Activated CD4-positive, alpha-beta T cell treated with anti-CD3 and anti-CD28 coated beads, Interleukin-2, amount 10 ng/mL, durations not matched to agents 7 days and 5 days (primary cell): ENCODE results near the gene PRAME. TPM values are rescaled to one million over a fixed set of nuclear protein-coding genes. Genes with fewer than 3 reads are reported as not detected.

Experiments used
- CTCF ChIA-PET: fragments of 350-600 bp; sonication (Branson Sonifier 250); formaldehyde crosslinking; loops from one replicate; lab custom pipeline; 2021; ENCODE audit warnings: antibody characterized with exemption; lab: Charles Lee
- POLR2A ChIA-PET: fragments of 350-600 bp; sonication (Branson Sonifier 250); formaldehyde crosslinking; loops from one replicate; lab custom pipeline; 2021; ENCODE audit warnings: antibody characterized with exemption; lab: Charles Lee
- DNase-seq: peaks from one replicate; pipeline ENCODE4 v3.0.0-alpha.2; 2020
- H3K27ac Mint-ChIP-seq: one replicate; pipeline ENCODE4 v1.8.0; 2021; ENCODE audit warnings: mild to moderate bottlenecking, moderate library complexity, mixed read lengths
- H3K27me3 Mint-ChIP-seq: one replicate; pipeline ENCODE4 v1.8.0; 2021; ENCODE audit warnings: mixed read lengths
- H3K36me3 Mint-ChIP-seq: one replicate; pipeline ENCODE4 v1.8.0; 2021; ENCODE audit warnings: low read depth, mixed read lengths
- H3K4me1 Mint-ChIP-seq: one replicate; pipeline ENCODE4 v1.8.0; 2021; ENCODE audit warnings: mixed read lengths
- H3K4me3 Mint-ChIP-seq: one replicate; pipeline ENCODE4 v1.8.0; 2021; ENCODE audit warnings: mild to moderate bottlenecking, moderate library complexity, mixed read lengths
- H3K9me3 Mint-ChIP-seq: one replicate; pipeline ENCODE4 v1.8.0; 2021; ENCODE audit warnings: mixed read lengths
- total RNA-seq, 2 experiments: library from RNA; stranded (reverse); gene quantifications; one replicate each; pipeline ENCODE4 v1.2.3, GENCODE V29; 2021

PRAME gene
- total RNA-seq, 2 experiments from 2014 or later = not detected

DNA sequence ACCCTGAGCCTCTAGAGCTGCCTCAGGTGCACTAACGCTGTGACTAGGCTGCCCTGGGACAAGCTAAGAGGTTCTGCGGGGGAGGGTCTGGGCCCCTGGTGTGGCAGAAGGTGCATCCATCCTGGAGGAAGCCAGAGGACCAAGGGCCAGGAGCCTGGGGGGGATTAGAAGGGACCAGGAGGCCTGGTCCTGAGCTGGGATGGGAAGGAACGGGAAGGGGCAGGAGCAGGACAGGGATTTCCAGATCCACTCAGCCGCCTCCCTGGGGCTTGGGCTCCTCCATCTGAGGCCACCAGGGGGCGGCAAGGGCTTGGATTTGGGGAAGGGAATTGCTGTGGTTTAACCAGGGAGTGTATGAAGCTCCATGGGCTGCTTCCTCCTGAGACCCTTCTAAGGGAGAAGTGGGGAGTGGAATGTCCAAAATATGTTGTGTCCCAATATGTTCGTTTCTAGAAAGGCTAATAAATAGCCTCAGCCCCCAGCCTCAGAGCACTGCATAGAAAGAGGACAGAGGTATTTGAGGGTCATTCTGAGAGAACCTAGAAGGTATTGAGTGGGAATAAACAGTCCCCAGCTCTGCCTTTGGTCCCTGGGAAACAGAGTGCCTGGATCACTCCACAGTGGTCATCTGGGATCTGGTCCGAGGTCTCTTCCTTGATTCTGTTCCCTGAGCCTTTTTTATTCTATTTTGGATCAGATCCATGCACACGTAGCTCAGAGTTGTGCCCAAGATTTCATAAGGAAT, 17.4 kb upstream of the PRAME start:
- ChIA-PET POLR2A (interaction anchor here (0.6 kb wide), 1 partner anchor 678 kb away, joined by 3 read pairs; no protein-coding TSS in a partner anchor), CTCF (interaction anchor here (0.7 to 1.5 kb wide), 2 partner anchors 10 to 154 kb away, joined by 3 to 4 read pairs; no protein-coding TSS in a partner anchor)
- H3K36me3 Mint-ChIP-seq = no peaks in the 10 kb centered on the region
- peaks cover 15% of the 10 kb centered on the region for H3K27me3 Mint-ChIP-seq
- H3K4me1 Mint-ChIP-seq = no peaks in the 10 kb centered on the region
- H3K27ac Mint-ChIP-seq = no peak overlapping the region
- H3K9me3 Mint-ChIP-seq = no peaks in the 10 kb centered on the region
- H3K4me3 Mint-ChIP-seq = no peak overlapping the region
- peak; percentile 20 for DNase-seq

GRCh38 chr22:22574361-22574760, 15.3 kb upstream of the PRAME start:
- H3K4me3 Mint-ChIP-seq = no peak overlapping the region
- peaks cover 20% of the 10 kb centered on the region for H3K27me3 Mint-ChIP-seq
- DNase-seq = no peak
- CTCF ChIA-PET = no interaction called here
- H3K27ac Mint-ChIP-seq = no peak overlapping the region
- H3K4me1 Mint-ChIP-seq = no peaks in the 10 kb centered on the region
- POLR2A ChIA-PET = no interaction called here
- no peaks in the 10 kb centered on the region for H3K9me3 Mint-ChIP-seq
- H3K36me3 Mint-ChIP-seq = no peaks in the 10 kb centered on the region

- H3K4me3 Mint-ChIP-seq = no peak overlapping the region
- ChIA-PET POLR2A (no interaction called here), CTCF (no interaction called here)
- no peaks in the 10 kb centered on the region for H3K9me3 Mint-ChIP-seq
- H3K4me1 Mint-ChIP-seq = no peaks in the 10 kb centered on the region
- H3K36me3 Mint-ChIP-seq = no peaks in the 10 kb centered on the region
- peaks cover 27% of the 10 kb centered on the region for H3K27me3 Mint-ChIP-seq
- DNase-seq = no peak
- H3K27ac Mint-ChIP-seq = no peak overlapping the region
Measured at GRCh38 chr22:22573047-22573889, 14.2 kb upstream of the PRAME start.

DNA sequence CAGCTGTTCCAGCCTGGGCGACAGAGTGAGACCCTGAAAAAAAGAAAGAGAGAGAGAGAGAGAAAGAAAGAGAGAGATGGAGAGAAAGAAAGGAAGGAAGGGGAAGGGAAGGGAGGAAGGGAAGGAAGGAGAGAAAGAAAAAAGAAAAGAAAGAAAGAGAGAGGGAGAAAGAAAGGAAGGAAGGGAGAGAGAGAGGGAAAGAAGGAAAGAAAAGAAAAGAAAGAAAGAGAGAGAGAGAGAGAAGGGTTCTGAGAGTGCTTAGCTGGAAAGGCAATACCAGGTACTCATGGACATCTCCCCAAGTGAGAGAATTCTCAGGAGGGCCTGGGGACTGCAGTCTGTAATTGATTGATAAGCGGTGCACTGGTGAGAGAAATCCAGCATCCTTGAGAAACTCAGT, 12.8 kb upstream of the PRAME start:
- peaks cover 31% of the 10 kb centered on the region for H3K27me3 Mint-ChIP-seq
- H3K4me1 Mint-ChIP-seq = no peaks in the 10 kb centered on the region
- H3K27ac Mint-ChIP-seq = no peak overlapping the region
- H3K9me3 Mint-ChIP-seq = no peaks in the 10 kb centered on the region
- ChIA-PET POLR2A (no interaction called here), CTCF (no interaction called here)
- H3K36me3 Mint-ChIP-seq = no peaks in the 10 kb centered on the region
- no peak overlapping the region for H3K4me3 Mint-ChIP-seq
- no peak for DNase-seq

DNA sequence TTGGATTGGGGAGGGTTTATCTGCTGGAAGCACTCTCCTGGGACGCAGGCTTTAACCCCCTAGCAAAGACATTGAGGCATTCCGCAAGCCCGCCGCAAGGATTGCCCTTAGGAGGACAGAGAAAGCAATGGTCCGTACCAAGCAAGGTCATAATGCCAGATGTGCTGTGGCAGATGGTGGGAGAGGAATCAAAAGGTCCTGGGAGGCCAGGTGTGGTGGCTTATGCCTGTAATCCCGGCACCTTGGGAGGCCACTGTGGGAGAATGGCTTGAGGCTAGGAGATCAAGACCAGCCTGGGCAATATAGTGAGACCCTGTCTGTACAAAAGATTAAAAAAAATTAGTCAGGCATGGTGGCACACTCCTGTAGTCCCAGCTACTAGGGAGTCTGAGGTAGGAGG, 12.4 kb upstream of the PRAME start:
- CTCF ChIA-PET = no interaction called here

GRCh38 chr22:22569218-22569617, 10.2 kb upstream of the PRAME start:
- CTCF ChIA-PET = no interaction called here
- peaks cover 32% of the 10 kb centered on the region for H3K27me3 Mint-ChIP-seq

More for the DNA sequence above, 12.4 kb upstream of the PRAME start:
- Mint-ChIP-seq H3K36me3 (no peaks in the 10 kb centered on the region), H3K4me1 (no peaks in the 10 kb centered on the region), H3K9me3 (no peaks in the 10 kb centered on the region), H3K27ac (no peak overlapping the region), H3K27me3 (peaks cover 35% of the 10 kb centered on the region), H3K4me3 (no peak overlapping the region)
- POLR2A ChIA-PET = no interaction called here
- DNase-seq = no peak

DNA sequence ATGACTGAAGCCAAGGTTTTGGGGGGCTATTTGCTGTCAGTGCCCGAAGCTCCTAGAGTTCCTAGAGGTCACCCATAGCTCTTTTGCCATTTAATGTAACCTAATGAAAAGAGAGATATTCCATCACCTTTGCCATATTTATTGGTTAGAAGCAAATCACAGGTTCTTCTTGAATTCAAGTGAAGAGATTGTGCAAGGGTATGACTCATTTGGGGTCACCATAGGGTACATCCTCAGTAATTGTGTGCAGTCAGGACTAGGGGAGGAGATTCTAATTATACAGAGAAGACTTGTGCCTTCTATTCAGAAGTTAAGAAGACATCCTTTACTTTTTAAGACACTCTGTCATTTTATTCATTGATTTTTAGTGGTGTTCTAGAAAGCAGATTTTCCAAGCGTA, 6.9 kb upstream of the PRAME start:
- Mint-ChIP-seq H3K27me3 (peaks cover 25% of the 10 kb centered on the region), H3K4me1 (no peaks in the 10 kb centered on the region), H3K36me3 (no peaks in the 10 kb centered on the region), H3K27ac (no peak overlapping the region), H3K9me3 (no peaks in the 10 kb centered on the region), H3K4me3 (no peak overlapping the region)
- POLR2A ChIA-PET = no interaction called here
- DNase-seq = no peak
- CTCF ChIA-PET = interaction anchor here (0.9 kb wide), 1 partner anchor 11 kb away, joined by 3 read pairs; no protein-coding TSS in a partner anchor

More at GRCh38 chr22:22569218-22569617, 10.2 kb upstream of the PRAME start:
- DNase-seq = no peak
- no peak overlapping the region for H3K4me3 Mint-ChIP-seq
- no peaks in the 10 kb centered on the region for H3K36me3 Mint-ChIP-seq
- H3K9me3 Mint-ChIP-seq = no peaks in the 10 kb centered on the region
- H3K4me1 Mint-ChIP-seq = no peaks in the 10 kb centered on the region
- no peak overlapping the region for H3K27ac Mint-ChIP-seq
- POLR2A ChIA-PET = no interaction called here

DNA sequence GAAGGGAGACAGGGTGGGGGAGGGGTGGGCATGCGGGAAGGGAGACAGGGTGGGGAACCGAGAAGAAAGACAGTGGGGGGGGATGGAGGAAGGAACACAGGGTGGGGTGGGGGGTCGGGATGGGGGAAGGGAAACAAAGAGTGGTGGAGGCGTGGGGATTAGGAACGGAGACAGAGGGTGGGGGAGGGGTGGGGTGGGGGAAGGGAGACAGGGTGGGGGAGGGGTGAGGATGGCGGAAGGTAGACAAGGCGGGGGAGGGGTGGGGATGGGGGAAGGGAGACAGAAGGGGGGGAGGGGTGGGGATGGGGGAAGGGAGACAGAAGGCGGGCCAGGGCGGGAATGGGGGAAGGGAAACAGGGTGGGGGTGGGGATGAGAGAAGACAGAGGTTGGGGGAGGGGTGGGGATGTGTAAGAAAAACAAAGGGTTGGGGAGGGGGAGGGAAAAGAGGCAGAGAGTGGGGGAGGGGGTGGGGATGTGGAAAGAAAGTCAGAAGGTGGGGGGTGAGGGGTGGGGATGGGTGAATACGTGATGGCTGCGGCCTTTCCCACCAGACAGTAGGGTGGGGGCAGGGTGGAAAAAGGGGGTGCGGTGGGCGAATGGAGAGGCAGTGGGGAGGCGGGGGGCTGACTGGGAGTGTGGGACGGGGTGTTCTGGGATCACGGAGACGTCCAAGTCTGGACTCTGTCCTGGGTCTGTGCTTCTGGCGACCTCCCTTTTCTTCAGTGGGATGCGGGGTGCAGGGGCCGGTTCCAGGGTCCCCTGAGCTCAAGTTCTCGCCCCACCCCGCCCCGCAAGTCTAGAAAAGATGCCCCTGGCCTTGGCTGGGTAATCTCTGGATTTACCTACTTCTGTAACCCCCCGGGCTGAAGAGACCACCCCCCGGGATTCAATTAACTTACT, 744 bp downstream of the PRAME start:
- no peaks in the 10 kb centered on the region for H3K27me3 Mint-ChIP-seq
- POLR2A ChIA-PET = no interaction called here
- no peaks in the 10 kb centered on the region for H3K9me3 Mint-ChIP-seq
- no peak overlapping the region for H3K27ac Mint-ChIP-seq
- DNase-seq = no peak
- H3K4me1 Mint-ChIP-seq = peaks cover 4% of the 10 kb centered on the region
- CTCF ChIA-PET = interaction anchor here (1.0 to 1.4 kb wide), 4 partner anchors 9 to 84 kb away, joined by 3 to 5 read pairs (median 4); no protein-coding TSS in a partner anchor
- H3K4me3 Mint-ChIP-seq = no peak overlapping the region
- no peaks in the 10 kb centered on the region for H3K36me3 Mint-ChIP-seq

DNA sequence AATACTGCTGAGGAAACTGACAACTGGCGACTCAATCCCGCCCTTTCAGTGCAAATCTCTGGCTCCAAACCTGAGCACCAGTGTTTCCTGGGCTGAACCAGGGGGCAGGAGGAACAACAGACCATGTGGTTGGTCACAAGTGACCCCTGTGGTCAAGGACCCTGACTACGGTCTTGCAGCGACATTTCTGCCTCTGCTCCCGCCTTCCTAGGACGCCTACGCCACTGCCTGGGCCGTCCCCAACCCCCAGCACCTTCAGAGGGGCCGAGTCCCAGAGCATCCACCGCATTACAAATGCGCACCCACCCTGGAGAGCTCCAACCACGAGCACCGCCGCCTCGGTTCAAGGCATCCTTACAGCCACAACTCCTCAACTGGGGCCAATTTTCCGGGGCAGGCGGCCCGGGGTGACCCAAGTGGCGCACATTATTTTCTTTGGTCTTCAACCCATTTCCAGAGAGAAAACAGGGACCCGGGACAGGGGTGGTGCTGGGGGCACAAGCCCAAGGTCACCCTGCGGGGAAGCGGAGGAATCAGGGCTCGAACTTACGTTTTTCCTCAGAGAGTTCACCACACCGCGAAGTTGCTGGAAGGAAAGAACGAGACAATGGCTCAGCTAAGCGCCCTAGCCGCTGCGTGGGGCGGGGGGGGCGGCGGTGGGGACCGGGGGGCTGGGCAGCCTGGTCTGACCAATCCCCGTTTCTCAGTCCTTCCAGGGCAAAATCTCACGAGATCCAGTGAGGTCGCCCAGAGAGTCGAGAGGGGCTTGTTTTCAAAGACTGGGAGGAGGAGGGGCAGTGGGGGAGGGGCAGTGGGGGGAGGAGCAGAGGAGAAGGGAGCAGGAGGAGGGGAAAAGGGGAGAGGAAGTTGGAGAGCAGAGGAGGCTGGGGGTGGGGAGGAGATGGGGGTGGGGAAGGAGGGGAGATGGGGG, 1.8 kb downstream of the PRAME start:
- no peak overlapping the region for H3K27ac Mint-ChIP-seq
- H3K9me3 Mint-ChIP-seq = no peaks in the 10 kb centered on the region
- ChIA-PET POLR2A (no interaction called here), CTCF (no interaction called here)
- DNase-seq = no peak
- H3K4me1 Mint-ChIP-seq = peaks cover 4% of the 10 kb centered on the region
- H3K4me3 Mint-ChIP-seq = no peak overlapping the region
- no peaks in the 10 kb centered on the region for H3K27me3 Mint-ChIP-seq
- no peaks in the 10 kb centered on the region for H3K36me3 Mint-ChIP-seq

GRCh38 chr22:22556578-22556977, 2.5 kb downstream of the PRAME start:
- DNase-seq = no peak
- ChIA-PET CTCF (no interaction called here), POLR2A (no interaction called here)
- peaks cover 4% of the 10 kb centered on the region for H3K4me1 Mint-ChIP-seq
- no peaks in the 10 kb centered on the region for H3K27me3 Mint-ChIP-seq
- H3K27ac Mint-ChIP-seq = no peak overlapping the region
- no peaks in the 10 kb centered on the region for H3K36me3 Mint-ChIP-seq
- H3K4me3 Mint-ChIP-seq = no peak overlapping the region
- no peaks in the 10 kb centered on the region for H3K9me3 Mint-ChIP-seq

GRCh38 chr22:22555596-22555995, 3.5 kb downstream of the PRAME start:
- H3K36me3 Mint-ChIP-seq = no peaks in the 10 kb centered on the region
- ChIA-PET POLR2A (no interaction called here), CTCF (interaction anchor here (0.6 kb wide), 1 partner anchor 75 kb away, joined by 4 read pairs; no protein-coding TSS in a partner anchor)
- no peak for DNase-seq
- no peaks in the 10 kb centered on the region for H3K9me3 Mint-ChIP-seq
- peaks cover 4% of the 10 kb centered on the region for H3K4me1 Mint-ChIP-seq
- H3K27ac Mint-ChIP-seq = no peak overlapping the region
- H3K4me3 Mint-ChIP-seq = no peak overlapping the region
- H3K27me3 Mint-ChIP-seq = no peaks in the 10 kb centered on the region
